HepG2 (cell line): ENCODE results near the gene N4BP2. TPM values are rescaled to one million over a fixed set of nuclear protein-coding genes. Genes with fewer than 3 reads are reported as not detected.

Source experiments
- ATAC-seq: fragments of 200-7000 bp; cut with Tn5 transposase; 3 replicates; pipeline ENCODE4 v1.9.1; 2020; ENCODE audit warnings: mild to moderate bottlenecking, moderate library complexity
- BruUV-seq: library from RNA; stranded (reverse); fragments of 400-500 nt; replicated peaks from 2 replicates; lab custom pipeline; 2021; lab: Mats Ljungman, UMichigan
- CTCF ChIA-PET: fragments of 300-600 bp; formaldehyde crosslinking; extraction: SDS; loops from one replicate; lab custom pipeline; 2021; ENCODE audit warnings: low total read pairs, inconsistent platforms, low intra/inter-chr PET ratio; lab: Yijun Ruan, JAX
- POLR2A ChIA-PET: fragments of 350-600 bp; sonication (Branson Sonifier 250); formaldehyde crosslinking; loops from one replicate; lab custom pipeline; 2020; ENCODE audit warnings: antibody characterized with exemption, inconsistent platforms; lab: Yijun Ruan, JAX
- DNase-seq: peaks from one replicate; pipeline ENCODE4 v3.0.0-alpha.2; 2015; ENCODE audit warnings: low spot score
- FAIRE-seq: peaks from 3 replicates; lab custom pipeline; 2011; peaks lifted over from hg19 to GRCh38; lab: Jason Lieb, UNC
- H2AFZ ChIP-seq: one replicate; pipeline ENCODE4 v1.6.1; 2011; ENCODE audit warnings: low read length, inconsistent platforms
- H3K27ac ChIP-seq: fragments of 300-600 bp; 3 replicates; pipeline ENCODE4 v1.8.0; 2011; ENCODE audit warnings: mixed run types, mild to moderate bottlenecking, mixed read lengths, low read length, inconsistent platforms; ENCODE audit not compliant: insufficient read depth; ENCODE audit errors: extremely low read length
- H3K27me3 ChIP-seq, 2 experiments: fragments of 200-600 bp in 1 of 2; 2 replicates in 1 of 2; 3 replicates in 1 of 2; pipeline versions ENCODE4 v1.6.0 to v1.8.0; 2011; ENCODE audit warnings: low read length in 2 of 2, mild to moderate bottlenecking in 2 of 2, moderate library complexity in 2 of 2, inconsistent platforms in 1 of 2; ENCODE audit not compliant: insufficient read depth in 2 of 2, control insufficient read depth in 1 of 2
- H3K36me3 ChIP-seq, 2 experiments: fragments of 200-600 bp in 1 of 2; replicated peaks in 1 of 2; 2 replicates in 1 of 2; 3 replicates in 1 of 2; pipeline versions ENCODE4 v1.5.1 to v1.8.0; 2011; ENCODE audit warnings: low read length in 2 of 2, inconsistent platforms in 1 of 2; ENCODE audit not compliant: insufficient read depth in 2 of 2, control insufficient read depth in 1 of 2
- H3K4me1 ChIP-seq: 2 replicates; pipeline ENCODE4 v1.5.1; 2012; ENCODE audit warnings: low read length, inconsistent platforms; ENCODE audit not compliant: insufficient read depth
- H3K4me2 ChIP-seq: 2 replicates; pipeline ENCODE4 v1.6.0; 2011; ENCODE audit warnings: low read depth, low read length, inconsistent platforms
- H3K4me3 ChIP-seq, 3 experiments: fragments of 200-600 bp in 1 of 3; sonication (generic), shearing (Covaris generic) in 1 of 3; replicated peaks in 1 of 3; 2 replicates each; pipeline ENCODE4 v1.5.1; 2011 to 2016; ENCODE audit warnings: low read length in 3 of 3, inconsistent platforms in 2 of 3, low read depth in 2 of 3, mild to moderate bottlenecking in 2 of 3, control low read depth in 1 of 3, mixed read lengths in 1 of 3; ENCODE audit not compliant: insufficient read depth in 1 of 3
- H3K79me2 ChIP-seq: one replicate; pipeline ENCODE4 v1.6.1; 2011; ENCODE audit warnings: low read length, inconsistent platforms; ENCODE audit not compliant: insufficient read depth
- H3K9ac ChIP-seq: 2 replicates; pipeline ENCODE4 v1.6.0; 2011; ENCODE audit warnings: mild to moderate bottlenecking, low read depth, low read length, inconsistent platforms; ENCODE audit not compliant: insufficient read depth
- H3K9me3 ChIP-seq: 2 replicates; pipeline ENCODE4 v1.5.1; 2012; ENCODE audit warnings: mild to moderate bottlenecking, low read length
- H4K20me1 ChIP-seq: 2 replicates; pipeline ENCODE4 v1.6.0; 2011; ENCODE audit warnings: inconsistent platforms, mild to moderate bottlenecking, low read length, moderate library complexity; ENCODE audit not compliant: insufficient read depth
- ARNT2 ChIP-seq: sonication (generic); formaldehyde crosslinking; IDR thresholded peaks from 2 replicates; pipeline ENCODE4 v1.8.0; 2022; ENCODE audit warnings: mild to moderate bottlenecking, low read depth, missing genetic modification reagents, moderate library complexity
- ATF7-NPFF ChIP-seq: sonication (generic); formaldehyde crosslinking; IDR thresholded peaks from 2 replicates; pipeline ENCODE4 v1.8.1; 2023; ENCODE audit warnings: mild to moderate bottlenecking, low read depth, missing genetic modification reagents, moderate library complexity
- EEA1 ChIP-seq: sonication (generic); formaldehyde crosslinking; IDR thresholded peaks from 2 replicates; pipeline ENCODE4 v1.5.1; 2020; ENCODE audit warnings: mild to moderate bottlenecking, missing genetic modification reagents, borderline replicate concordance
- EHMT2 ChIP-seq: fragments of 200-600 bp; sonication (generic); IDR thresholded peaks from 2 replicates; pipeline ENCODE4 v1.7.0; 2017; ENCODE audit warnings: antibody characterized with exemption, low read depth, low read length, borderline replicate concordance
- ELF1 ChIP-seq: sonication (generic); formaldehyde crosslinking; IDR thresholded peaks from 2 replicates; pipeline ENCODE4 v1.4.0; 2020; ENCODE audit warnings: missing genetic modification reagents
- ELF4 ChIP-seq: sonication (generic); formaldehyde crosslinking; IDR thresholded peaks from 2 replicates; pipeline ENCODE4 v1.5.0; 2020; ENCODE audit warnings: missing genetic modification reagents, mild to moderate bottlenecking, moderate library complexity, borderline replicate concordance
- GTF2F1 ChIP-seq: fragments of 150-350 bp; IDR thresholded peaks from 2 replicates; pipeline ENCODE4 v1.6.1; 2014; ENCODE audit warnings: low read length
- MEIS2 ChIP-seq: sonication (generic); formaldehyde crosslinking; IDR thresholded peaks from 2 replicates; pipeline ENCODE4 v1.9.0; 2021; ENCODE audit warnings: mild to moderate bottlenecking, missing genetic modification reagents
- SNAPC5 ChIP-seq: sonication (generic); formaldehyde crosslinking; IDR thresholded peaks from 2 replicates; pipeline ENCODE4 v1.8.1; 2023; ENCODE audit warnings: mild to moderate bottlenecking, missing genetic modification reagents, borderline replicate concordance
- TBP ChIP-seq: sonication (generic); formaldehyde crosslinking; IDR thresholded peaks from 2 replicates; pipeline ENCODE4 v1.5.0; 2020; ENCODE audit warnings: missing genetic modification reagents
- ZGPAT ChIP-seq: IDR thresholded peaks from 2 replicates; pipeline ENCODE4 v1.6.1; 2016; ENCODE audit warnings: mild to moderate bottlenecking
- ZNF33B ChIP-seq: sonication (generic); formaldehyde crosslinking; IDR thresholded peaks from 2 replicates; pipeline ENCODE4 v1.5.1; 2020; ENCODE audit warnings: mild to moderate bottlenecking, missing genetic modification reagents
- ZNF468 ChIP-seq: sonication (generic); formaldehyde crosslinking; IDR thresholded peaks from 2 replicates; pipeline ENCODE4 v1.8.0; 2022; ENCODE audit warnings: mild to moderate bottlenecking, moderate library complexity, missing genetic modification reagents
- ZNF766 ChIP-seq: sonication (generic); formaldehyde crosslinking; IDR thresholded peaks from 2 replicates; pipeline ENCODE4 v1.5.0; 2020; ENCODE audit warnings: missing genetic modification reagents, borderline replicate concordance
- WGBS: methylation state at CpG from one replicate; pipeline ENCODE4 v1.1.6; 2017; ENCODE audit warnings: low lambda C conversion rate; 5-methylcytosine and 5-hydroxymethylcytosine counted together
- in situ Hi-C: cut with HindIII; loops from 2 replicates; pipeline ENCODE4 v1.10.0; 2017; ENCODE audit warnings: low pct_unique_long_range_greater_than_20kb; ENCODE audit not compliant: extremely low pct_ligation_motif_present
- intact Hi-C: fragments of 100-400 bp; cut with micrococcal nuclease; formaldehyde crosslinking; loops from one replicate; pipeline ENCODE4 v1.10.0; 2022; ENCODE audit not compliant: unreplicated experiment
- polyA plus RNA-seq, 8 experiments: library from polyadenylated mRNA; depleted of rRNA in 3 of 8; stranded (reverse) in 7 of 8; unstranded in 1 of 8; fragments of >200 nt; fragmentation: Illumina TruSeq in 4 of 8; extraction: Trizol in 4 of 8; gene quantifications; 2 replicates each; pipeline versions ENCODE4 v1.2.1 to v1.2.3, GENCODE V29; 2011 to 2016; ENCODE audit warnings: low read depth in 4 of 8, missing spikeins in 1 of 8, mixed read lengths in 1 of 8; ENCODE audit not compliant: insufficient read depth in 1 of 8
- total RNA-seq, 5 experiments: library from RNA; depleted of rRNA; stranded (reverse); fragments of >200 nt; fragmentation: Illumina TruSeq; extraction: Trizol; gene quantifications; 2 replicates each; pipeline ENCODE4 v1.2.3, GENCODE V29; 2016; ENCODE audit warnings: low read depth in 1 of 5

Gene N4BP2
- total and polyA plus RNA-seq, 2 of the 13 experiments (the other 11 are each of a cell fraction or from before 2014, with no cell fraction given), result 5.6 to 12.9 TPM

GRCh38 chr4:40197879-40198689, 141.4 kb downstream of the N4BP2 start:
- no peak for FAIRE-seq
- no peak overlapping the region for H3K9ac ChIP-seq
- ChIA-PET POLR2A (no interaction called here), CTCF (no interaction called here)
- no peaks in the 10 kb centered on the region for H3K36me3 ChIP-seq
- no peak overlapping the region for H3K4me3 ChIP-seq
- H3K9me3 ChIP-seq, result no peaks in the 10 kb centered on the region
- no peak for ATAC-seq
- no peak overlapping the region for H3K27ac ChIP-seq
- in situ Hi-C loops, result no loop called here
- WGBS, result 72% methylated on average over 15 of the region's 15 CpGs
- no peak overlapping the region for H2AFZ ChIP-seq
- no peak for DNase-seq
- H4K20me1 ChIP-seq, result no peaks in the 10 kb centered on the region
- intact Hi-C loops, result no loop called here
- no TSS peak for BruUV-seq
- TF ChIP-seq ELF1 (CRISPR knock-in tag) (no peak), SNAPC5 (CRISPR knock-in tag) (no peak), ZNF766 (CRISPR knock-in tag) (no peak), ELF4 (CRISPR knock-in tag) (no peak), ZNF468 (CRISPR knock-in tag) (no peak), ZNF33B (no peak), ATF7-NPFF (CRISPR knock-in tag) (no peak), ARNT2 (CRISPR knock-in tag) (no peak), TBP (no peak), EEA1 (no peak), GTF2F1 (no peak), EHMT2 (no peak), ZGPAT (no peak), MEIS2 (CRISPR knock-in tag) (no peak)
- no peaks in the 10 kb centered on the region; a peak in 1 of 5 replicates for H3K27me3 ChIP-seq
- no peaks in the 10 kb centered on the region for H3K79me2 ChIP-seq
- H3K4me2 ChIP-seq, result no peak overlapping the region
- peaks cover 38% of the 10 kb centered on the region for H3K4me1 ChIP-seq
